C4-2B (cell line): ENCODE data around the gene GUCY2F.

Source experiments
- ZFX ChIP-seq: fragments of 450-650 bp; IDR thresholded peaks from 2 replicates; pipeline ENCODE4 v1.6.1; 2017
- TF ChIP-seq, protein P1 (sequence below): fragments of 450-650 bp; conservative IDR thresholded peaks from 2 replicates; pipeline ENCODE4 v1.5.1; 2017; ENCODE audit warnings: mild to moderate bottlenecking

DNA sequence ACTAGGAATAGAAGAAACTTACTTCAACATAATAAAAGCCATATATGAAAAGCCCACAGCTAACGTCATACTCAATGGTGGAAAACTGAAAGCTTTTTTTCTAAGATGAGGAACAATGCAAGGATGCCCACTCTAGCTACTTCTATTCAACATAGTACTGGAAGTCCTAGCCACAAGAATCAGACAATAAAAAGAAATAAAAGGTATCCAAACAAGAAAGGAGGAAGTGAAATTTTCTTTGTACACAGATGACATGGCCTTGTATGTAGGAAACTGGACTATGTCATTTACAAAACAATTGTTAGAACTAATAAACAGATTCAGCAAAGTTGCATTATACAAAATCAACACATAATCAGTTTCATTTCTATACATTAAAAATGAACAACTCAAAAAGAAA is 29.2 kb upstream of the GUCY2F start:
- TF ChIP-seq, protein P1, sequence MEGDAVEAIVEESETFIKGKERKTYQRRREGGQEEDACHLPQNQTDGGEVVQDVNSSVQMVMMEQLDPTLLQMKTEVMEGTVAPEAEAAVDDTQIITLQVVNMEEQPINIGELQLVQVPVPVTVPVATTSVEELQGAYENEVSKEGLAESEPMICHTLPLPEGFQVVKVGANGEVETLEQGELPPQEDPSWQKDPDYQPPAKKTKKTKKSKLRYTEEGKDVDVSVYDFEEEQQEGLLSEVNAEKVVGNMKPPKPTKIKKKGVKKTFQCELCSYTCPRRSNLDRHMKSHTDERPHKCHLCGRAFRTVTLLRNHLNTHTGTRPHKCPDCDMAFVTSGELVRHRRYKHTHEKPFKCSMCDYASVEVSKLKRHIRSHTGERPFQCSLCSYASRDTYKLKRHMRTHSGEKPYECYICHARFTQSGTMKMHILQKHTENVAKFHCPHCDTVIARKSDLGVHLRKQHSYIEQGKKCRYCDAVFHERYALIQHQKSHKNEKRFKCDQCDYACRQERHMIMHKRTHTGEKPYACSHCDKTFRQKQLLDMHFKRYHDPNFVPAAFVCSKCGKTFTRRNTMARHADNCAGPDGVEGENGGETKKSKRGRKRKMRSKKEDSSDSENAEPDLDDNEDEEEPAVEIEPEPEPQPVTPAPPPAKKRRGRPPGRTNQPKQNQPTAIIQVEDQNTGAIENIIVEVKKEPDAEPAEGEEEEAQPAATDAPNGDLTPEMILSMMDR = no peak
- TF ChIP-seq ZFX = no peak
